OCI-LY1 (cell line): ENCODE measurements around the gene LRRC3B.
"Not testable (repeated sequence)": the region's sequence is repeated elsewhere in the genome, so short reads cannot be mapped to it uniquely, and the experiment has no call there.

Experiments used
- H2AFZ ChIP-seq: fragments of 200-600 bp; sonication (generic), shearing (Covaris generic); 2 replicates; pipeline ENCODE4 v1.6.0; 2014; ENCODE audit warnings: antibody characterized with exemption, mild to moderate bottlenecking, low read length
- H3F3A ChIP-seq: fragments of 200-600 bp; sonication (generic), shearing (Covaris generic); 2 replicates; pipeline ENCODE4 v1.6.0; 2014; ENCODE audit warnings: mild to moderate bottlenecking, antibody characterized with exemption, low read length, moderate library complexity; ENCODE audit not compliant: insufficient read depth
- H3K27ac ChIP-seq: fragments of 200-600 bp; sonication (generic); 2 replicates; pipeline ENCODE4 v1.5.1; 2014; ENCODE audit warnings: low read length, mixed run types, mild to moderate bottlenecking, low read depth; ENCODE audit not compliant: poor library complexity, severe bottlenecking
- H3K27me3 ChIP-seq: fragments of 200-600 bp; sonication (generic); 2 replicates; pipeline ENCODE4 v1.6.0; 2014; ENCODE audit warnings: antibody characterized with exemption, mild to moderate bottlenecking, low read length, moderate library complexity; ENCODE audit not compliant: insufficient read depth
- H3K36me3 ChIP-seq: fragments of 200-600 bp; sonication (generic); 2 replicates; pipeline ENCODE4 v1.6.1; 2014; ENCODE audit warnings: mild to moderate bottlenecking, antibody characterized with exemption, low read length, moderate library complexity, mixed read lengths; ENCODE audit not compliant: insufficient read depth
- H3K4me1 ChIP-seq: fragments of 200-600 bp; sonication (generic); 2 replicates; pipeline ENCODE4 v1.5.1; 2014; ENCODE audit warnings: mild to moderate bottlenecking, low read length, moderate library complexity; ENCODE audit not compliant: insufficient read depth, severe bottlenecking
- H3K4me2 ChIP-seq: fragments of 200-600 bp; sonication (generic), shearing (Covaris generic); 2 replicates; pipeline ENCODE4 v1.6.1; 2014; ENCODE audit warnings: low read length
- H3K4me3 ChIP-seq: fragments of 200-600 bp; sonication (generic); 2 replicates; pipeline ENCODE4 v1.5.1; 2014; ENCODE audit warnings: low read length, low read depth, mild to moderate bottlenecking, mixed read lengths; ENCODE audit not compliant: poor library complexity, severe bottlenecking
- H3K79me2 ChIP-seq: fragments of 200-600 bp; shearing (Covaris generic); 2 replicates; pipeline ENCODE4 v1.6.1; 2016; ENCODE audit warnings: mixed run types, low read length, mixed read lengths; ENCODE audit not compliant: insufficient read depth
- H3K9ac ChIP-seq: fragments of 200-600 bp; sonication (generic), shearing (Covaris generic); 2 replicates; pipeline ENCODE4 v1.6.1; 2014; ENCODE audit warnings: mild to moderate bottlenecking, low read length, mixed read lengths
- H3K9me2 ChIP-seq: fragments of 200-600 bp; sonication (generic), shearing (Covaris generic); 2 replicates; pipeline ENCODE4 v1.6.1; 2014; ENCODE audit warnings: low read depth, mild to moderate bottlenecking, low read length, mixed read lengths
- H3K9me3 ChIP-seq: fragments of 200-600 bp; shearing (Covaris generic); 2 replicates; pipeline ENCODE4 v1.6.1; 2014; ENCODE audit warnings: low read length, mixed read lengths
- H4K20me1 ChIP-seq: fragments of 200-600 bp; sonication (generic), shearing (Covaris generic); 2 replicates; pipeline ENCODE4 v1.6.0; 2016; ENCODE audit warnings: mild to moderate bottlenecking, low read length; ENCODE audit not compliant: insufficient read depth
- CTCF ChIP-seq: fragments of 200-600 bp; sonication (generic), shearing (Covaris generic); IDR thresholded peaks from 2 replicates; pipeline ENCODE4 v1.5.1; 2017; ENCODE audit warnings: mild to moderate bottlenecking, antibody characterized with exemption, low read length, moderate library complexity, mixed read lengths
- EZH2 ChIP-seq: fragments of 200-600 bp; sonication (generic), shearing (Covaris generic); IDR thresholded peaks from 2 replicates; pipeline ENCODE4 v1.8.0; 2017; ENCODE audit warnings: borderline replicate concordance, mixed run types, mild to moderate bottlenecking, antibody characterized with exemption, low read length, moderate library complexity, mixed read lengths

LRRC3B gene

GRCh38 chr3:26596335-26596734, 26.2 kb upstream of the LRRC3B start:
- H3K9me3 ChIP-seq = no peaks in the 10 kb centered on the region
- no peaks in the 10 kb centered on the region for H4K20me1 ChIP-seq
- H3K36me3 ChIP-seq = no peaks in the 10 kb centered on the region
- no peaks in the 10 kb centered on the region for H3K4me1 ChIP-seq
- no peak overlapping the region for H3K9ac ChIP-seq
- H3K79me2 ChIP-seq = no peaks in the 10 kb centered on the region
- no peak overlapping the region for H3K27ac ChIP-seq
- H3K4me3 ChIP-seq = no peak overlapping the region
- no peak overlapping the region for H3K4me2 ChIP-seq
- no peaks in the 10 kb centered on the region for H3F3A ChIP-seq
- no peaks in the 10 kb centered on the region for H3K9me2 ChIP-seq
- no peaks in the 10 kb centered on the region for H3K27me3 ChIP-seq
- H2AFZ ChIP-seq = no peak overlapping the region
- TF ChIP-seq EZH2 (no peak), CTCF (no peak)

GRCh38 chr3:26603311-26603710, 19.3 kb upstream of the LRRC3B start:
- H4K20me1 ChIP-seq, H3K79me2 ChIP-seq, H3K9ac ChIP-seq, H3K4me3 ChIP-seq, H3F3A ChIP-seq, H3K4me1 ChIP-seq, H3K4me2 ChIP-seq, H3K9me2 ChIP-seq, H2AFZ ChIP-seq, H3K27me3 ChIP-seq, H3K9me3 ChIP-seq, H3K36me3 ChIP-seq, H3K27ac ChIP-seq: not testable (repeated sequence)

GRCh38 chr3:26603771-26604170, 18.8 kb upstream of the LRRC3B start:
- not testable (repeated sequence) for H3K27ac ChIP-seq, H4K20me1 ChIP-seq, H3K36me3 ChIP-seq, H3K27me3 ChIP-seq, H2AFZ ChIP-seq, H3K9ac ChIP-seq, H3K4me2 ChIP-seq, H3K9me2 ChIP-seq, H3K4me3 ChIP-seq, H3F3A ChIP-seq, H3K4me1 ChIP-seq, H3K9me3 ChIP-seq, H3K79me2 ChIP-seq

GRCh38 chr3:26614006-26614685, 8.4 kb upstream of the LRRC3B start:
- no peak overlapping the region for H2AFZ ChIP-seq

More at GRCh38 chr3:26614006-26614685, 8.4 kb upstream of the LRRC3B start:
- Histone ChIP-seq H4K20me1 (no peaks in the 10 kb centered on the region), H3K79me2 (no peaks in the 10 kb centered on the region), H3F3A (no peaks in the 10 kb centered on the region), H3K9ac (no peak overlapping the region), H3K4me3 (no peak overlapping the region), H3K27ac (no peak overlapping the region), H3K9me3 (no peaks in the 10 kb centered on the region), H3K4me1 (no peaks in the 10 kb centered on the region), H3K36me3 (no peaks in the 10 kb centered on the region), H3K4me2 (no peak overlapping the region), H3K27me3 (no peaks in the 10 kb centered on the region), H3K9me2 (no peaks in the 10 kb centered on the region)
- TF ChIP-seq CTCF (no peak), EZH2 (no peak)
